SIG-M5 treated with dmso at 0.1 percent for 504 hours (cell line): ENCODE measurements around the gene DNAH3.
"Not testable (repeated sequence)": the region's sequence is repeated elsewhere in the genome, so short reads cannot be mapped to it uniquely, and the experiment has no call there.

Experiments used
- DNase-seq: peaks from one replicate; lab custom pipeline; 2025; ENCODE audit not compliant: unreplicated experiment; lab: John Stamatoyannopoulos, UW

Gene DNAH3

GRCh38 chr16:21075252-21075651, 75.4 kb downstream of the DNAH3 start:
- peak; percentile 65 for DNase-seq

- DNase-seq, result no peak
These were observed 77.7 kb downstream of the DNAH3 start for GRCh38 chr16:21072976-21073375.

- DNase-seq, result no peak
These were observed 78.9 kb downstream of the DNAH3 start for GRCh38 chr16:21071741-21072140.

GRCh38 chr16:21070564-21070963, 80.1 kb downstream of the DNAH3 start:
- DNase-seq, result no peak

GRCh38 chr16:21069986-21070385, 80.7 kb downstream of the DNAH3 start:
- DNase-seq, result no peak

- DNase-seq, result no peak
These were observed 86.4 kb downstream of the DNAH3 start for GRCh38 chr16:21064203-21064602.

GRCh38 chr16:21063314-21063713, 87.3 kb downstream of the DNAH3 start:
- DNase-seq, result not testable (repeated sequence)

- no peak for DNase-seq
These were observed 90.6 kb downstream of the DNAH3 start for GRCh38 chr16:21060027-21060510.

GRCh38 chr16:21057875-21058274, 92.8 kb downstream of the DNAH3 start:
- no peak for DNase-seq

GRCh38 chr16:21056396-21056795, 94.2 kb downstream of the DNAH3 start:
- DNase-seq, result no peak

- DNase-seq, result not testable (repeated sequence)
These were observed 94.9 kb downstream of the DNAH3 start for GRCh38 chr16:21055738-21056137.

GRCh38 chr16:21053590-21053989, 97.1 kb downstream of the DNAH3 start:
- no peak for DNase-seq

GRCh38 chr16:21048091-21048912, 102.3 kb downstream of the DNAH3 start:
- not testable (repeated sequence) for DNase-seq

GRCh38 chr16:21038197-21038596, 112.4 kb downstream of the DNAH3 start:
- DNase-seq, result no peak

GRCh38 chr16:21037736-21038135, 112.9 kb downstream of the DNAH3 start:
- DNase-seq, result no peak

- no peak for DNase-seq
These were observed 113.5 kb downstream of the DNAH3 start for GRCh38 chr16:21037168-21037567.

- DNase-seq, result no peak
These were observed 114.2 kb downstream of the DNAH3 start for GRCh38 chr16:21036471-21036870.

- DNase-seq, result no peak
These were observed 116.9 kb downstream of the DNAH3 start for GRCh38 chr16:21033704-21034103.

- DNase-seq, result no peak
These were observed 117.4 kb downstream of the DNAH3 start for GRCh38 chr16:21033264-21033663.

- DNase-seq, result no peak
These were observed 121.9 kb downstream of the DNAH3 start for GRCh38 chr16:21028728-21029127.

GRCh38 chr16:21026846-21027245, 123.8 kb downstream of the DNAH3 start:
- no peak for DNase-seq

GRCh38 chr16:21023509-21024202, 127.0 kb downstream of the DNAH3 start:
- DNase-seq, result no peak
